SJSA1 (cell line): ENCODE data around the gene TMEM100. TPM values are rescaled to one million over a fixed set of nuclear protein-coding genes. Genes with fewer than 3 reads are reported as not detected.

Source experiments
- DNase-seq, 2 experiments: peaks; one replicate each; pipeline ENCODE4 v3.0.0-alpha.2; 2015 to 2020; ENCODE audit warnings: low spot score in 2 of 2, low read depth in 1 of 2
- H3K27ac ChIP-seq: fragments of 250-450 bp; sonication (Bioruptor Pico); 2 replicates; pipeline ENCODE4 v1.5.1; 2020; ENCODE audit warnings: mild to moderate bottlenecking, moderate library complexity
- H3K27me3 ChIP-seq: fragments of 250-450 bp; sonication (Bioruptor Pico); replicated peaks from 2 replicates; pipeline ENCODE4 v1.5.1; 2020; ENCODE audit warnings: mild to moderate bottlenecking, moderate library complexity
- H3K36me3 ChIP-seq: fragments of 250-450 bp; sonication (Bioruptor Pico); 2 replicates; pipeline ENCODE4 v1.5.1; 2020; ENCODE audit warnings: mild to moderate bottlenecking
- H3K4me1 ChIP-seq: fragments of 250-450 bp; sonication (Bioruptor Pico); replicated peaks from 2 replicates; pipeline ENCODE4 v1.6.1; 2021; ENCODE audit warnings: mild to moderate bottlenecking
- H3K4me3 ChIP-seq: fragments of 250-450 bp; sonication (Bioruptor Pico); 2 replicates; pipeline ENCODE4 v1.5.1; 2020; ENCODE audit warnings: mild to moderate bottlenecking
- H3K9me3 ChIP-seq: fragments of 250-450 bp; sonication (Bioruptor Pico); replicated peaks from 2 replicates; pipeline ENCODE4 v1.5.1; 2020; ENCODE audit warnings: mild to moderate bottlenecking
- total RNA-seq: library from RNA; depleted of rRNA; stranded (reverse); fragments of >200 nt; shearing (Covaris generic); gene quantifications from 2 replicates; pipeline ENCODE4 v1.2.3, GENCODE V29; 2014

The TMEM100 gene
- total RNA-seq, 1 experiment from 2014 or later, result 2.6 TPM

GRCh38 chr17:55735731-55736405 lies 13.2 kb upstream of the TMEM100 start:
- Histone ChIP-seq H3K9me3 (no peaks in the 10 kb centered on the region), H3K27ac (no peak overlapping the region), H3K27me3 (no peaks in the 10 kb centered on the region), H3K36me3 (no peaks in the 10 kb centered on the region), H3K4me1 (peaks cover 16% of the 10 kb centered on the region), H3K4me3 (no peak overlapping the region)
- DNase-seq, result peak; percentile 51 to 66

GRCh38 chr17:55734128-55734781 lies 11.6 kb upstream of the TMEM100 start:
- Histone ChIP-seq H3K4me1 (peaks cover 19% of the 10 kb centered on the region), H3K27ac (no peak overlapping the region), H3K36me3 (no peaks in the 10 kb centered on the region), H3K27me3 (no peaks in the 10 kb centered on the region), H3K4me3 (no peak overlapping the region), H3K9me3 (no peaks in the 10 kb centered on the region)
- no peak for DNase-seq

- peaks cover 41% of the 10 kb centered on the region for H3K4me1 ChIP-seq
- H3K9me3 ChIP-seq, result no peaks in the 10 kb centered on the region
- no peak overlapping the region for H3K4me3 ChIP-seq
- DNase-seq, result no peak
- H3K27ac ChIP-seq, result no peak overlapping the region
- H3K27me3 ChIP-seq, result no peaks in the 10 kb centered on the region
- H3K36me3 ChIP-seq, result no peaks in the 10 kb centered on the region
Measured at GRCh38 chr17:55731586-55732250, 9.1 kb upstream of the TMEM100 start.

- Histone ChIP-seq H3K27ac (no peak overlapping the region), H3K27me3 (no peaks in the 10 kb centered on the region), H3K36me3 (no peaks in the 10 kb centered on the region), H3K9me3 (no peaks in the 10 kb centered on the region), H3K4me1 (peaks cover 50% of the 10 kb centered on the region), H3K4me3 (no peak overlapping the region)
- DNase-seq, result no peak
Measured at GRCh38 chr17:55730808-55731207, 8.1 kb upstream of the TMEM100 start.

GRCh38 chr17:55730380-55730779 lies 7.7 kb upstream of the TMEM100 start:
- DNase-seq, result no peak
- Histone ChIP-seq H3K36me3 (no peaks in the 10 kb centered on the region), H3K4me1 (peaks cover 51% of the 10 kb centered on the region), H3K4me3 (no peak overlapping the region), H3K27ac (no peak overlapping the region), H3K27me3 (no peaks in the 10 kb centered on the region), H3K9me3 (no peaks in the 10 kb centered on the region)

GRCh38 chr17:55729484-55729883 lies 6.8 kb upstream of the TMEM100 start:
- H3K4me1 ChIP-seq, result peaks cover 53% of the 10 kb centered on the region

GRCh38 chr17:55728833-55729232 lies 6.2 kb upstream of the TMEM100 start:
- Histone ChIP-seq H3K27ac (no peak overlapping the region), H3K27me3 (no peaks in the 10 kb centered on the region), H3K4me1 (peaks cover 46% of the 10 kb centered on the region), H3K4me3 (no peak overlapping the region), H3K9me3 (no peaks in the 10 kb centered on the region), H3K36me3 (no peaks in the 10 kb centered on the region)
- DNase-seq, result no peak

More at GRCh38 chr17:55729484-55729883, 6.8 kb upstream of the TMEM100 start:
- H3K4me3 ChIP-seq, result no peak overlapping the region
- no peaks in the 10 kb centered on the region for H3K9me3 ChIP-seq
- no peaks in the 10 kb centered on the region for H3K36me3 ChIP-seq
- no peaks in the 10 kb centered on the region for H3K27me3 ChIP-seq
- H3K27ac ChIP-seq, result no peak overlapping the region
- DNase-seq, result no peak

- Histone ChIP-seq H3K4me1 (peaks cover 49% of the 10 kb centered on the region), H3K4me3 (no peak overlapping the region), H3K9me3 (no peaks in the 10 kb centered on the region), H3K27ac (no peak overlapping the region), H3K27me3 (no peaks in the 10 kb centered on the region), H3K36me3 (no peaks in the 10 kb centered on the region)
- DNase-seq, result no peak
Measured at GRCh38 chr17:55728361-55728760, 5.7 kb upstream of the TMEM100 start.

- DNase-seq, result no peak
- Histone ChIP-seq H3K4me1 (peaks cover 53% of the 10 kb centered on the region), H3K4me3 (no peak overlapping the region), H3K27ac (no peak overlapping the region), H3K36me3 (no peaks in the 10 kb centered on the region), H3K9me3 (no peaks in the 10 kb centered on the region), H3K27me3 (no peaks in the 10 kb centered on the region)
Measured at GRCh38 chr17:55727920-55728319, 5.3 kb upstream of the TMEM100 start.

- H3K27ac ChIP-seq, result no peak overlapping the region
- H3K4me1 ChIP-seq, result peaks cover 56% of the 10 kb centered on the region
- H3K27me3 ChIP-seq, result no peaks in the 10 kb centered on the region
- H3K9me3 ChIP-seq, result no peaks in the 10 kb centered on the region
- H3K4me3 ChIP-seq, result no peak overlapping the region
- no peaks in the 10 kb centered on the region for H3K36me3 ChIP-seq
- no peak for DNase-seq
Measured at GRCh38 chr17:55727275-55727674, 4.6 kb upstream of the TMEM100 start.

- no peak overlapping the region for H3K27ac ChIP-seq
- no peak overlapping the region for H3K4me3 ChIP-seq
- peaks cover 62% of the 10 kb centered on the region for H3K4me1 ChIP-seq
- no peaks in the 10 kb centered on the region for H3K9me3 ChIP-seq
- H3K27me3 ChIP-seq, result no peaks in the 10 kb centered on the region
- DNase-seq, result peak; percentile 53 to 71
- no peaks in the 10 kb centered on the region for H3K36me3 ChIP-seq
Measured at GRCh38 chr17:55726440-55726839, 3.8 kb upstream of the TMEM100 start.

GRCh38 chr17:55723488-55723848 lies 804 bp upstream of the TMEM100 start:
- H3K27ac ChIP-seq, result peak overlapping the region; percentile 25
- no peak overlapping the region for H3K4me3 ChIP-seq
- H3K36me3 ChIP-seq, result no peaks in the 10 kb centered on the region
- H3K27me3 ChIP-seq, result no peaks in the 10 kb centered on the region
- no peaks in the 10 kb centered on the region for H3K9me3 ChIP-seq
- H3K4me1 ChIP-seq, result peaks cover 50% of the 10 kb centered on the region
- no peak for DNase-seq

- H3K36me3 ChIP-seq, result no peaks in the 10 kb centered on the region
- DNase-seq, result no peak
- no peaks in the 10 kb centered on the region for H3K9me3 ChIP-seq
- peaks cover 39% of the 10 kb centered on the region for H3K4me1 ChIP-seq
- H3K4me3 ChIP-seq, result peak overlapping the region; percentile 29
- H3K27ac ChIP-seq, result peak overlapping the region; percentile 25; the same call in 1 of the 2 replicates
- H3K27me3 ChIP-seq, result no peaks in the 10 kb centered on the region
Measured at GRCh38 chr17:55722016-55722736, 488 bp downstream of the TMEM100 start.
